22Rv1 (cell line): ENCODE measurements around the gene CLMP.

Source experiments
- H3K27ac ChIP-seq: fragments of 450-650 bp; 2 replicates; pipeline ENCODE4 v1.5.1; 2017
- CTCF ChIP-seq: fragments of 450-650 bp; IDR thresholded peaks from 2 replicates; pipeline ENCODE4 v1.5.1; 2017; ENCODE audit warnings: mild to moderate bottlenecking
- ZFX ChIP-seq: fragments of 450-650 bp; IDR thresholded peaks from 2 replicates; pipeline ENCODE4 v1.6.1; 2017; ENCODE audit warnings: antibody characterized with exemption, borderline replicate concordance

CLMP gene

DNA sequence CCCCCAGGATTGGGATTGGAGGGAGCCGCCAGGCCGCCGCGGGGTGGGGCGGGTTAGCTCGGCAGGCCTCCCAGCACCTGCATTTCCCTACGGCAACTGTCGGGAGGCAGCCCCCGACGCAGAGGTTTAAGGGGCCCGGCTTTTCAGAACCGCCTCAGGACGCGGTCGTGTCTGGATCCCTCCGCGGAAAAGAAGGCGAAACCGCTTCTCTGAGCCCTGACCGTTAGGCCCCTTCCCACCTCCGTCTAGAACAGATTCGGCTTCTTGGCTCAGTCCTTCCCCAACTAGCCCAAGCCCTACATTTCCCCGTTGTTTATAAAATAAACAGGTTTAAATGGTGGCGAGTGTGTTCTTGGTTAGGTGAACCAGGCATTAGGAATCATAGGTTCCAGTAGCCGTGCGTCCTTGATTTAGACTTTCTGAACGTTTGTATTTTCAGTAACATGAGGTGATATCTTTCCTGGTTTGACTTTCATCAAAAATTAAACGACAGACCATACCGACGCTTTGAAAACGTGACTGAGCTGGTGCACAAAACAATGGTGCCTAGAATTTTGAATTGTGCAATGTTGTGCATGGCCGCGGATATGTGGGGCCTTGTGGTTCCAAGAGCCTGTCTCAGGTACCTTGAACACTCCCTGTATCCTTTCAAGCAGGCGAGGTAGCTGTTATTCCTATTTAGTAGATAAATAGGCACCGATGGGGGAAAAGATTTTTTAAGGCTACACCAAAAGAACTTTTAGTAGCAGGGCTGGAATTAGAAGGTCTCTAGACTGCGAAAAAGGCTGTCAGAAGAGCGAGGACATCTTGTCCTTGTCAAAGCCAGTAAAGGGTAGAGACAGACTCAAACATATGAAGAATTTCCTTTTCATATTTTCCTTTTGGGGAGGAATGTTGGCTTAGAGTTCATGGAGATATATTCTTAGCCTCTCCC is 131.9 kb downstream of the CLMP start:
- peak overlapping the region; percentile 100 for H3K27ac ChIP-seq
- TF ChIP-seq CTCF (no peak), ZFX (no peak)

DNA sequence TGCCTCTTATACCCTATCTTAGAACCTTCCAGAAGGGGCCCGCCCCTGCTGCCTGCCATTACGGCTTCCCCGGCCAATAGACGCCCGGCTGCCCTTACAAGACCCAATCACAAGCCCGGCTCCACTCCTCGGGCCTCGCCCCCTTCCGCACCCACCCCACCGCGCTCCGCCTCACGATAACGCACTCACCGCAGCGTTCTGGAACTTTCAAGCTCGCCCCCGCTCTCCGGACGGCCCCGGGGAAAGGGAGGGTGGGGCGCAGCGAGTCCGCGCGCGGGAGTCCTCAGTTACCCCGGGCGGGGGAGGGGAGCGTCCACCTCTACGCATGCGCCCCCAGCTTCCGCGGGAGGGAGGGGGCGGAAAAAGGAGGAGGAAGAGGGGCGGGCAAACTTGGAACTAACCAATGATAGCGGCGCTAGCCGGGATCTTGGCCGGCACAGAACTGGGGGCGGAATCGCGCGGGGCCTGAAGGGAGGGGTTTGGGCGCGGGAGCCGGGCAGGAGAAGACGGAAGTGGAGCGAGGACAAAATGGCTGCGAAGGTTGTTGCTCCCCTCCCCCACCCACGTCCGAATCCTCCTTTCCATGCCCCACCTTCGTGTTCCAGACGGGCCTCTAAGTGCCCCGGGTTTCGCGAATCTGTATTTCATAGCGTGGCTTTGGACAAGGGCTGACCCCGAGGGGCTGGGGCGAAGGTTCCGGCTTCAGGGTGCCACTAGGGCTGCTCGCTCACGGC is 132.7 kb downstream of the CLMP start:
- peak overlapping the region; percentile 100 for H3K27ac ChIP-seq
- TF ChIP-seq ZFX, result no peak
- TF ChIP-seq CTCF, result no peak

GRCh38 chr11:123061403-123062157 is 133.5 kb downstream of the CLMP start, which contains the start of gene HSPA8:
Gene HSPA8, minus strand, starts transcription at chr11:123062136. Its CDS starts 812 bp downstream, at chr11:123061324.
- H3K27ac ChIP-seq, result peak within 1 kb of the TSS; percentile 100
- TF ChIP-seq ZFX (no peak), CTCF (no peak)

DNA sequence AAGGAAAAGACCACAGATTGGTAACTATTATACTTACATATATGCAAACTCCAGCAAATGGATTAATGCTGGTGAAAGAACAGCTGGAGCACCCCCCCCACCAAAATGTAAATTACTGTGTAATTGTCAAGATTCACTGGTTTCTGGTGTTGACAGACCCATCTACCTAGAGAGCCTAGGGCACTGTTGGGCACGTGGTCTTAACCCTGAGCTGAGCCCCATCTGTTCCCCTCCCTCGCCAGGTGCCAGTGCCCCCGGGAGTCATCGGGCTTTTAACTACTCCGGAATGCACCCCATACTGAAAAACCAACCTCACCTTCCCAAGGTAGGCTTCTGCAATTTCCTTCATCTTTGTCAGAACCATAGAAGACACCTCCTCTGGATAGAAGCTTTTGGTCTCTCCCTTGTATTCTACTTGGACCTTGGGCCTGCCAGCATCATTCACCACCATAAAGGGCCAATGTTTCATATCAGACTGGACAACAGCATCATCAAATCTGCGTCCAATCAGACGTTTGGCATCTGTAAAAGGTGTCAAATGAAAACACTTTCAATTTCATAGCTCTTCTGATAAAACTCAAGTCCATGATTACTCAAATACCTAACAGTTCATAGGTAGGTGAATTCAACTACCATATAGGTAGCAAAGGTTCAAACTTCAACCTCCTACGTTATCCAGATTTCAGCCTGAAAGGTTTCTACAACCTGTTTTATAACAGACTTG is 134.6 kb downstream of the CLMP start:
- peak overlapping the region; percentile 100 for H3K27ac ChIP-seq
- TF ChIP-seq CTCF (no peak), ZFX (no peak)

DNA sequence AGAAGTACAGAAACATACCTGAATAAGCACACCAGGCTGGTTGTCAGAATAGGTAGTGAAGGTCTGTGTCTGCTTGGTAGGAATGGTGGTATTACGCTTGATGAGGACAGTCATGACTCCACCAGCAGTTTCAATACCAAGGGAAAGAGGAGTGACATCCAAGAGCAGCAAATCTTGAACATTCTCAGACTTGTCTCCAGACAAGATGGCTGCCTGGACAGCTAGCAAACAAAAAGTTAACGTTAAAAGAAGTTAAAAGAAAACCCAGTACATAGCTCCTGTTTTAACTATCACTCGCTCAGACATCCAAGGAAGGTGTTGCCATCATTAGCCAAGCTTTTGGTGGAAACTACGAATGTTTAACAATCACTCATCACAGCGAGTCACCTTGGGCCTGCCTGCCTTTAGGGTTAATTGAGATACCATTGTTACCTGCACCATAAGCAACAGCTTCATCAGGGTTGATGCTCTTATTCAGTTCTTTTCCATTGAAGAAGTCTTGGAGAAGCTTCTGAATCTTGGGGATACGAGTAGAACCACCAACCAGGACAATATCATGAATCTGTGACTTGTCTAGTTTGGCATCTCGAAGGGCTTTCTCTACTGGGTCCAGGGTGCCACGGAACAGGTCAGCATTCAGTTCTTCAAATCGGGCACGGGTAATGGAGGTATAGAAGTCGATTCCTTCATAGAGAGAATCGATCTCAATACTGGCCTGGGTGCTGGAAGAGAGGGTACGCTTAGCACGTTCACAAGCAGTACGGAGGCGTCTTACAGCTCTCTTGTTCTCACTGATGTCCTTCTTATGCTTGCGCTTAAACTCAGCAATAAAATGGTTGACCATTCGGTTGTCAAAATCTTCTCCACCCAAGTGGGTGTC is 135.8 kb downstream of the CLMP start:
- H3K27ac ChIP-seq, result peak overlapping the region; percentile 100

DNA sequence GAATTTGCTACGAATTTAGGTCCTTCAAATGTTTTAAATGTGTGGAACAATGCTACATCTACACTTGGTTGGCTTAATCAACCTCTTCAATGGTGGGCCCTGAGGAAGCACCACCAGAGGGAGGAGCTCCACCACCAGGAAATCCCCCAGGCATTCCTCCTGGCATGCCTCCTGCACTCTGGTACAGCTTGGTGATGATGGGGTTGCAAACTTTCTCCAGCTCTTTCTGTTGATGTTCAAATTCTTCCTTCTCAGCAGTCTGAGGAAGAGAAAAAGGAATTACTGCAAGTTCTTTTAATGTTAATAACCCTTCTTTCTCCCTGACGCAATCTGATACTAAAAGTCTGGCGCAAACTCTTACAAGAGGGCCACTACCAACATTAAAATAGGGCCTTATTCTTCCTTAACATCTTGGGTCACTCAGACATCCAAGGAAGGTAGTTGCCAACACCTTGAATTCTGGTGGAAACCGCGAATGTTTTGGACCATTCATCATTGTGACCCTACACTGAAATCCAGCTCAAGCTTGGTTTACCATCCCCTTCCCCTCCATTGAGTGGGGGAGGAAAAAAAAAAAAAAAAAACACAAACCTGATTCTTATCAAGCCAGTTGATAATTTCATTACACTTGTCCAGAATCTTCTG is 137.3 kb downstream of the CLMP start:
- H3K27ac ChIP-seq, result peak overlapping the region; percentile 100
- no peak for TF ChIP-seq ZFX
- no peak for TF ChIP-seq CTCF
